ENCODE results near the gene ISY1.
"Not testable (repeated sequence)": the region's sequence is repeated elsewhere in the genome, so short reads cannot be mapped to it uniquely, and the experiment has no call there.

The ISY1 gene

DNA sequence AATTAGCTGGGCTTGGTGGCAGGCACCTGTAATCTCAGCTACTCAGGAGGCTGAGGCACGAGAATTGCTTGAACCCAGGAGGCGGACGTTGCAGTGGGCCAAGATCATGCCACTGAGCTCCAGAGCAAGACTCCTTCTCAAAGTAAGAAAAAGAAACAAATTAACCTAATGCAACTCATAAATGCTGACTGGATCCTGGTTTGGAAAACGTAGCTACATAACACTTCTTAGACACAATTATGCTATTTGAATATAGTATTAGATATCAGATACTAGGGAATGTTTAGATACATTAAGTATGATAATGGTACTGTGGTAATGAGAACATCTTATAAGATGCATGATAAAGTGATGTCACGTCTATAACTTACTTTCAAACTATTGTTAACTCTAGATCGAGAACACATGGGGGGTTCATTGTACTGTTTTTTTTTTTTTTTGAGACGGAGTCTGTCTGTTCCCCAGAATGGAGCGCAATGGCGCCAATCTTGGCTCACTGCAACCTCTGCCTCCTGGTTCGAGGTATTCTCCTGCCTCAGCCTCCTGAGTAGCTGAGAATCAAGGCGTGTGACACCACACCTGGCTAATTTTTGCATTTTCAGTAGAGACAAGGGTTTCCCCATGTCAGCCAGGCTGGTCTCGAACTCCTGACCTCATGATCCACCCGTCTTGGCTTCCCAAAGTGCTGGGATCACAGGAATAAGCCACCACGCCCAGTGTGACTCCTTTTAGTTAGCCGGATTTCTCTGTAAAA, 5.9 kb upstream of the ISY1 start:
- no peak for DNase-seq (ENCODE audit: low read depth in 2 of 2)

DNA sequence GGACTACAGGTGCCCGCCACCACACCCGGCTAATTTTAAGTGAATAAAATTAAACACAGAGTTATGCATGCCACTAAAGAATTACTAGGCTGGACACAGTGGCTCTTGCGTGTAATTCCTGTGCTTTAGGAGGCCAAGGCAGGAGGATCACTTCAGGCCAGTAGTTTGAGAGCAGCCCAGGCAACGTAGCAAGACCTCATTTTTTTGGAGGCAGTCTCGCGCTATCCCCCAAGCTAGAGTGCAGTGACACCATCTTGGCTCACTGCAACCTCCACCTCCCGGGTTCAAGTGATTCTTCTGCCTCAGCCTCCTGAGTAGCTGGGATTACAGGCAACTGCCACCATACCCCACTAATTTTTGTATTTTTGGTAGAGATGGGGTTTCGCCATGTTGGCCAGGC, 4.7 kb upstream of the ISY1 start:
- DNase-seq (ENCODE audit: low read depth in 2 of 2) = not testable (repeated sequence)

DNA sequence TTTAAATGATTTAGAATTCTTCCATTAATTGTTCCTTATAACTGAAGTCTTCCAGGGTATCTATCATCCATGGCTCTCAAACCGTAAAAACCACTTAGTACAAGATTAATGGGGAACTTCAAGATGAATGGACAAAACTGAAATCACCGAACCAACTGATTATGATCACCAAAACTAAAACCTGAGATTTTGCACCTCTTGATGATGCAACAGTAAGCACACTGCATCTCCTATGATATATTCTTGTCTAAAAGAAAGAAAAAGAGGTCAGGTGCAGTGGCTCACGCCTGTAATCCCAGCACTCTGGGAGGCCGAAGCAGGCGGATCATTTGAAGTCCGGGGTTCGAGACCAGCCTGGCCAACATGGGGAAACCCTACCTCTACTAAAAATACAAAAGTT, 3.6 kb upstream of the ISY1 start:
- no peak for DNase-seq (ENCODE audit: low read depth in 2 of 2)

DNA sequence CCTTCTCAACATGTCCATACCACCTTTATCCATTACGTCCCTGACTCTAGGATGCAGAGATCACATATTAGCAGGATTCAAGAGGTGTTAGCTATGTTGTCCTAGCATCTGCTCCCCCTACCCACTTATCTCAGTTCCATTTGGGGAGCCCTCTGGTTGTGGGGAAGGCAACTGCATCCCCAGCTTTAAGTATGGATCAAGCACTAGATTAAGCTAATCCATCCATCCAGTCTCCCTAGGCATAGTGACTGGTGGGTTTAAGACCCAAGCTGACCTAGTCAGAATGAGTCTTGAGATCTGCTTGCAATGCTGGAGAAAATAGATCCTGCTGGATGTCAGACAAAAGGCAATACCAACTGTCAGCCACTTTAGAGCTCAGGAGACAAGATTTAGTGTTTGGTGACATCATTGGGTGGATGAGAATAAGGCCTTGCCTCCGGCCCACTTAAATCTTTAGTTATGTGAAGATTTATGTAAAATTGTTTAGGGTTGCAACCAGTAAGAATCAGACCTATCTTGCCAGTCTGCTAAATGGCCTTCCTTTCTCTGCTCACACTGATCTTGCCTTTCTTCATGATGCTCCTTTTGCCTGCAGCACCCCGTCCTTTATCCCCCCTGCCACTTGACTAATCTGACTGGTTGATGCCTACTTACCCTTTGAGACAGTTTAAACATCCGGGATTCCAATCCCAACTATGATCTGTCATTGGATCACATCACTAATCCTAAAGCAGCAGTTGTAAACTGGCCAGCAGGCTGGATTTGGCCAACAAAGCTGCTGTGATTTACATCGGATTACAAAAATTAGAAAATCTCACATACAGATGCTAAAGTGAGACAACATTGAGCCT, 2.1 kb upstream of the ISY1 start:
- no peak for DNase-seq (ENCODE audit: low read depth in 2 of 2)

DNA sequence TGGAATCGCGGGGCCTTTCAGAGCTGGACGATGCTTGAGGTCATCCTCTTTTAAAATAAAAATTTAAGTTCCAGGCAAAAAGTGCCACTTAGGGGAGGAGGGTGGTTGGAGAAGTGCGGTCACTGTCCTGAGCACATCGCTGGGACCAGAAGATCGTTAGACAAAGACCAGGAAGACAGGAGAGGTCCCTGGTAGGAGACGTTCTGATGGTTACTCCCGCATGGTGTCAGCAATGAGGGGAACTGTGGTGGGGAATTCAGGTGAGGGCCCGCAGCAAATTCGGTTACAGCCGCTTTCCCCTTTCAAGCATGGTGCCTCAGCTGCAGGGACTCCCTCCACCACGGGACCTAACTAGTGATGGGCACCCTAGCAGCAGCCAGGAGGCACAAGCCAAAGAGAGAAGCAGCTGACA, 1.0 kb upstream of the ISY1 start:
- DNase-seq (ENCODE audit: low read depth in 2 of 2) = no peak

DNA sequence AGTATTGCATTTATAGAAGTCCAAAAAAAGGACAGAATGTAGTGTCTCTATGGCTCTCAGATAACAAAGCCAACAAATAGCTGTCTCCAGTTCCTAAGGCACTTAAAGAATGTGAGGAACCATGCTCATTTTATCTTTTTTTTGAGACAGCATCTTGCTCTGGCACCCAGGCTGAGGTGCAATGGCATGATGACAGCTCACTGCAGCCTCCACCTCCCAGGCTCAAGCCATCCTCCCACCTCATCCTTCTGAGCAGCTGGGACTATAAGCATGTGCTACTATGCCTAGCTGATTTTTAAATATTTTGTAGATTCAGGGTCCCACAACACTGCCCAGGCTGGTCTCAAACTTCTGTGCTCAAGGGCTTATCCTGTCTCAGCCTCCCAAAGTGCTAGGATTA, 16.1 kb downstream of the ISY1 start:
- no peak for DNase-seq (ENCODE audit: low read depth in 2 of 2)

DNA sequence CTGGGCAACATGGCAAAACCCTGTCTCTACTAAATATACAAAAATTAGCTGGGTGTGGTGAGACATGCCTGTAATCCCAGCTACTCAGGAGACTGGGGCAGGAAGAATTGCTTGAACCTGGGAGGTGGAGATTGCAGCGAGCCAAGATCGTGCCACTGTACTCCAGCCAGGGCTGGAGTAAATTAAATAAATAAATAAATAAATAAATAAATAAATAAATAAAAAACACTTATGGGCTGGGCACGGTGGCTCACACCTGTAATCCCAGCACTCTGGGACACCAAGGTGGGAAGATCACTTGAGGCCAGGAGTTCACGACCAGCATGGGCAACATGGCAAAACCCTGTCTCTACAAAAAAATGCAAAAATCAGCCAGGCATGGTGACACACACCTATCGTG, 19.9 kb downstream of the ISY1 start:
- DNase-seq (ENCODE audit: low read depth in 2 of 2) = not testable (repeated sequence)

DNA sequence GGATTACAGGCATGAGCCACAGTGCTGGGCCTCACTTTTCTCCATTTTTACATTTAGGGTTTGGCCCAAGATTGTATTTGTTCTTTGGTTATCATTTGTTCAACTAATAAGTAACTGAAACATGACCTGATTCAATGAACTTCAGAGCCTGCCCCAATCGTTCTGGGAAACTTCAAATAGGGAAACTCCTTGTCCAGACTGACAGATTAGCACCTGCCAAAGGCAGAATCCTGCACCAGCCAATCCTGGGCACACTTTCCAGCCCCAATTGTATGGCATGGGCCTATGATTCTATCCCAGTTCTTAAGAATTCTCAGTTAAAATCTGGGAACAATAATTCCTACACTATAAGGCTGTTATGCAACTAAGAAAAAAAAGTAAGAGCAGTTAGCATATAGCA, 21.0 kb downstream of the ISY1 start:
- no peak for DNase-seq (ENCODE audit: low read depth in 2 of 2)

DNA sequence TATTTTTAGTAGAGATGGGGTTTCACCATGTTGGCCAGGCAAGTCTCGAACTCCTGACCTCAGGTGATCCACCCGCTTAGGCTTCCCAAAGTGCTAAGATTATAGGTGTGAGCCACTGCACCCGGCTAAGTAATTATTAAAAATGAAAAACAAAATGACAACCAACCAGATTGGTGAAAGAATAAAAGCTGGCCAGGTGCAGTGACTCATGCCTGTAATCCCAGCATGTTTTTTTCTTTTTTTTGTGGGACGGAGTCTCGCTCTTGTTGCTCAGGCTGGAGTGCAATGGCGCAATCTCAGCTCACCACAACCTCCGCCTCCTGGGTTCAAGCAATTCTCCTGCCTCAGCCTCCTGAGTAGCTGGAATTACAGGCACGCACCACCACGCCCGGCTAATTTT, 24.6 kb downstream of the ISY1 start:
- DNase-seq (ENCODE audit: low read depth in 2 of 2) = not testable (repeated sequence)

DNA sequence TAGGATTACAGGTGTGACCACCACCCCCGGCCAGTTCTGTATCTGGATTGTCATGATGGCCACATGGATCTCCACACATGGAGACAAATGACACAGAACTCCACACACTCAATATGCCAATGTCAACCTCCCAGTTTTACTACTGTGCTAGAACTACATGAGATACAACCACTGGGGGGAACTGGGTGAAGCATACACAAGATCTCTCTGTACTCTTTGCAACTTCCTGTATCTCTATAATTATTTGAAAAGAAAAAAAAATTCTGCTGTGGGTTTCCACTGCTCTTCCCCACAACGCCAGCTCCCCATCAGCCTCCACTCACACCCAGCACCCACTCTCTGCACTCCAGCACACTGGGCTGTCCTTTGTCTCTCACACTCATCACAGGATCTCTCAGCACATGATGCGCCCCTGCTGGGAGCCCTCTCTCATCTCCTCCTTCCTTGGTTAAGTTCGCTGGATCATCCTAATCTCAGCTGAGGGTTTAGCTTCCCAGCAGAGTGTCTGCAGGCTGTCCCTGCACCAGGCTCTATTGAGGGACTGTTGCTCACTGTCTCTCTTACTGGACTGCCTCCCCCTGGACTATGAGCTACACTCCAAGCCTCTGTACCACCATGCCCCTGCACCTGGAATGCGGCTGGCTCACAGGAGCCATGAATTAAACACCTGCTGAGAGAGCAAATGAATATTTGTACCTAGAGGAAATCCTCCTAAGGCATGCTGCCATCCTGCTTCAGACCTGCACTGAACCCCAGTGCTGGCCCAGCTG, 28.6 kb downstream of the ISY1 start:
- no peak for DNase-seq (ENCODE audit: low read depth in 2 of 2)

DNA sequence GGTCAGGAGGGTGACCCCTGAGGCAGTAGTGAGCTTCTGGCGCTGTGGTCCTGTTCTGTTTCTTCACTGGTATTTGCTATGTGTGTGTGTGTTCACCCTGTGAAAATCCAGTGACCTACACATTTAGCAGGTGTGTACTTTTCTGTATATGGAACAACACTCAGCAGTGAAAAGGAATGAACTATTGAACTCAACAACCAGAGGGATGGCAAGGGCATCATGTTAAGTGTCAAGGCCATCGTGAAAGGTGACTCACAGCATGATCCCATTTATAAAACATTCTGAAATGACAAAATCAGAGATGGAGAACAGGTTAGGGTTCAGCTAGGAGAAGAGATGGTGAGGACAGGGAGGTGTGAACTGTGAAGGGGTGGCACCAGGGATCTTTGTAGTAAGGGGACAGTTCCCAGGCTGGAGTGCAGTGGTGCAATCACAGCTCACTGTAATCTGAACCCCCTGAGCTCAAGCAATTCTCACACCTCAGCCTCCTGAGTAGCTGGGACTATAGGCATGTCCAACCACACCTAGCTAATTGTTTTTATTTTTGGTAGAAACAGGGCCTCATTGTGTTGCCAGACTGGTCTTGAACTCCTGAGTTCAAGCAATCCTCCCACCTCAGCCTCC, 29.3 kb downstream of the ISY1 start:
- no peak for DNase-seq (ENCODE audit: low read depth in 2 of 2)

DNA sequence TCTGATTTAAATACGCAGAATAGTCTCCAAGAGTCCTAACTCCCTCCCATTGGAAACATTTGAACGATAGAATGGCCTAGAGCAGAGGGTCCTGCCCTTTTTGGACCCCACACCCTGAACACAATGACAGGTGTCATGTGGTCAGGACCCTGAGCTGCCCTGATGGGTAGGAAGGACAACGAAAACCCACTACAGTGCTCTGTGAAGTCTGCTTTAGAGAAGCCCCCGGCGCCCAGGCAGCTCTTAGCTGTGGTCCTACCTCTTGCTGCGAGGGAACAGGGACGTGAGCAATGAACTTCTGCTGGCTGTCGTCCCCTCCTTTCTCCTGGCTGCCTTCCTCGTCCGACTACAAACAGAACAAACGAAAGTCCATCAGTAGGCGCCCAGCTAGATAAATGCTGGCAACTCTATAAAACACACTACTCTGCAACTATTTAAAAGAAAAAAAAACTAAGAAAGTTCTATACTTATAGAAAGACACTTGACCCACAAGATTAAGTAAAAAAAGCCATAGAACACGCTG, 30.5 kb downstream of the ISY1 start:
- no peak for DNase-seq (ENCODE audit: low read depth in 2 of 2)

DNA sequence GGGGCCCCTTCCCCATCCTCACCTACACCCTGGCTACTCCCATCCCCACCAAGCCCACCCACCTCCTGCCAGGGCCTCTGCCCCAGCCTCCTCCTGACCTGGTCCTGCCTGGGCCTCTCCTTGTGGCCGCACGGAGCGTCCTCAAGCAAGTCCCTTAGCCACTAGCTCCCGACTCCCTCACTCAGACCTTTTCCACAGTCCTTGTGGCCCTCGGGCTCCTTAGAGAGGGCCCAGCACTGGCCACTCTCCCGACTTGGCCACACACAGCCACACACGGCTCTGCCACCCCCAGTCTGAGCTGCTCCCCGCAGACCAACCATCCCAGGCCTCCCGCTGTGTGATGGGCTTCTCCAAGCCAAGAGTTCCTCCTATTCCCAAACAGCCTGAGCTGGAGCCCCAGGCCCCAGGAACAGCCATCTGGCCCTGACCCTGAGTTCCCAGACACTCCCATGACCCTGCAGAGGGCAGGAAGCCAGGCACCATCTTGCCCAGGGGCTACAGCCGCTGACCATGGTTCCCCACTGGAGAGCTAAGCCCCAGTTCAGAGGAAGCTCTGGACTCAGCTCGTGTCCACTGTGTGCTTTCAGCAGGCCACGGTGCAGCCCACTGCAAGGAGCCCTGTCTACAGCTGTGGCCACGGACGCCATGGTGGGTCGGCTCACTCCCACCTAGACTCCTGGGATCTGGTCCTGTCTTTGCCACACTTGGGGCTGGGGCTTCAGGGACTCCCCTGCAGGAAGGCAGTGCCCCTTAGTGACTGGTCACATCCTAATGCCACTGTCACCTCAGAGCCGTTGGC, 32.3 kb downstream of the ISY1 start:
- no peak for DNase-seq (ENCODE audit: low read depth in 2 of 2)

DNA sequence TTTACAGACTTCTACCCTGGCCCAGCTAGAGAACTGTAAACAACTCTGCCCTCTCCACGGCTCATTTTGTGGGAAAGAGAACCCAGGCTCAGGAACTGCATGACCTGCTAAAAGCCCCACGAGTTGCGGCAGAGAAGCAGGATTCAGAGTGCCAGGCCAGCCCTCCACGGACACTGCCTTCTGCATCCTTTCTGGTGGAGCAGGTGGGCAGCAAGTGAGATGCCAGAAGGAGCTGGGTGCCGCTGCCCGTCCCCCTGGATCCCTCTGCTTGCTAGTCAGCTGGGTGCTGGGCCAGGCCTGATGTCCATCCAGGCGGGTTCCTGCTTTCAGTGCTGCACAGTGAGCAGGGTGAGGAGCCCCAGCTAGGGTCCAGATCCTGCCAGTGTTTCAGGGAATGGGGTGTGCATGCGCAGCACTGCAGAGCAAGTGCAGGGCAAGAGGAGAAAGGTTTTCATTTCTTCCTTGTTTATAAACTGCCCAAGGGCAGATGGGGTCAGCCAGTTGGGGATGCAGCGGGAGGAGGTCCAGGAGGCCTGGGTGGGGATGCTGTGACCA, 34.1 kb downstream of the ISY1 start:
- no peak for DNase-seq (ENCODE audit: low read depth in 2 of 2)

DNA sequence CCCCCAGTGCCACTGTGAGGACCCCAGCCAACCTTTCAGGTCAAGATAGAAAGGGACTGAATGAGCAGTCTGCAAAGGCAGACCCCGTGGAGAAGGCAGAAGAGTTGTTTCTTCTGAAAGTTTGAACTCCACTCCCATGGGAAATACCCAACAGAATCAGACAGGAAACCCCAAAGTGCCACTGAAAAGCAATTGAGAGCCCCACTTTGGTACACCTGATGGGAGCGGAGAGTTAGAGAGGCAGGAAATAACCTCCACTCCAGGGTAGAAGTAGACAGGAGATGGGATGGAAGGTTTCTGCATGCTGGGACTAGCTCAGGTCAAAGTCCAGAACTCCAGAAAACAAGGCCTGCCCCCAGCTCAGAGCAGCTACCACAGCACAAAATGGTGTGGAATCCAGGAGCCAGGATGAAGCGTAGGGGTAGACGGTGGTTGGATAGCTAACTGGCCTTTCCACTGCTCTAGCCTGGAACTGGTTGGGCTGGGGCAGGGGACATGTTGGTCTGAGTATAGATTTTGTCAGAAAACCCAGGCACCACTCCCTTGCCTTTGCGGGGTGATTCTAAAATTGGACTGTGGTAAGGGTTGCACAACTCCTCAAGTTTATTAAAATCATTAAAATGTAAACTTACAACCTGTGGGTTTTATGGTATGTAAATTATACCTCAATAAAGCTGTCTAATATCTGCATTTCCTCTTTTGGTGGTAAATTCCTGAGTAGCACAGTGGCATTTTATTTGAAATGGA, 37.4 kb downstream of the ISY1 start:
- peak in 1 of 2 experiments; percentile 10 for DNase-seq (ENCODE audit: low read depth in 2 of 2)

DNA sequence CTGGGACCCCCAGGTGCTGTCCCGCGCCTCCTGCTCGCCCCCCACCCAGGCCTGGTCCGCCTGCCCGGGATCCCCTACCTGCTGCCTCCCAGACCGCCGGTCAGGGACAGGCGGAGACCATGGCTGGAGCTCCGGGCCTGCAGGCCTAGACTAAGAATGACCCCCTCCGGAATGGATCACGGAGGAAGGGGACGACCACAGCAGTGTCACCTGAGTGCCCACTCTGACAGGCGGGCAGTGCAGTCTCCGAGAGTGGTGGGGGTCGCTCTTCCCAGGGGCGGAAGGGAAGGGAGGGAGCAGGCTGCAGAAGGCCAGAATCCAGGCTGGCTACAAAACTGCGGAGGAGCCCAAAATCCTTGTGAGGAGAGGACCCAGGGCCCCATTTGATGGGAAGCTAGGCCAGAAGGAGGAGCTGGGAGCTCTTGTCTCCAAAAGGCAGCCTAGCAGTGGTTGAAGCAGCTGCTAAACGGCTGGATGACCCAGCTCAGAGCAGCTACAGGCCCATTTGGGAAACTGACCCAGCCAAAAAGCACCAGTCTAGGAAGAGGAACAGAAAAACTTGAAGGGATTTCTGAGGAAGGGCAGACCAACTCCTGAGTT, 38.4 kb downstream of the ISY1 start:
- DNase-seq (ENCODE audit: low read depth in 2 of 2) = no peak

DNA sequence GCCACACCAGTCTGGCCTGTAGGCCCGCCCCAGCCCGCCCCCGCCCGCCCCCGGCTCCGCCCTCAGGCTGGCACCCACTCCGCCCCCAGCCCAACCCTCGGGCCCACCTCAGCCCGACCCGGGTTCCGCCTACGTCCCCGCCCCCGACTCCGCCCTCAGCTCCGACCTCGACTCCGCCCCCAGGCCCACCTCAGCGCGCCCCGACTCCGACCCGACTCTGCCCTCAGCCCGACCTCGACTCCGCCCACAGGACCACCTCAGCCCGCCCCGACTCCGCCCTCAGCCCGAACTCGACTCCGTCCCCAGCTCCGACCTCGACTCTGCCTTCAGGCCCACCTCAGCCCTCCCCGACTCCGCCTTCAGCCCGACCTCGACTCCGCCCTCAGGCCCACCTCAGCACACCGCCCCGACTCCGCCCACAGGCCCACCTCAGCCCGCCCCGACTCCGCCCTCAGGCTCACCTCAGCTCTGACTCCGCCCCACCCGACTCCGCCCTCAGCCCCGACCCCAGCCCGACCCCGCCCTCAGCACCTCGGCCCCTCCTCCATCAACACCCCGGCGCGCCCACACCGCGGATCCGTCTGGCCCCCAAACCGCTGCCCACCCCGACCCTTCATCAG, 39.0 kb downstream of the ISY1 start, which contains the start of gene RAB43:
RAB43 (minus strand) TSS at position 13 of the 620 bp plus-strand sequence. CDS start 315 bp downstream, outside the sequence.
- DNase-seq (ENCODE audit: low read depth in 2 of 2) = peak; percentile 30 to 43

DNA sequence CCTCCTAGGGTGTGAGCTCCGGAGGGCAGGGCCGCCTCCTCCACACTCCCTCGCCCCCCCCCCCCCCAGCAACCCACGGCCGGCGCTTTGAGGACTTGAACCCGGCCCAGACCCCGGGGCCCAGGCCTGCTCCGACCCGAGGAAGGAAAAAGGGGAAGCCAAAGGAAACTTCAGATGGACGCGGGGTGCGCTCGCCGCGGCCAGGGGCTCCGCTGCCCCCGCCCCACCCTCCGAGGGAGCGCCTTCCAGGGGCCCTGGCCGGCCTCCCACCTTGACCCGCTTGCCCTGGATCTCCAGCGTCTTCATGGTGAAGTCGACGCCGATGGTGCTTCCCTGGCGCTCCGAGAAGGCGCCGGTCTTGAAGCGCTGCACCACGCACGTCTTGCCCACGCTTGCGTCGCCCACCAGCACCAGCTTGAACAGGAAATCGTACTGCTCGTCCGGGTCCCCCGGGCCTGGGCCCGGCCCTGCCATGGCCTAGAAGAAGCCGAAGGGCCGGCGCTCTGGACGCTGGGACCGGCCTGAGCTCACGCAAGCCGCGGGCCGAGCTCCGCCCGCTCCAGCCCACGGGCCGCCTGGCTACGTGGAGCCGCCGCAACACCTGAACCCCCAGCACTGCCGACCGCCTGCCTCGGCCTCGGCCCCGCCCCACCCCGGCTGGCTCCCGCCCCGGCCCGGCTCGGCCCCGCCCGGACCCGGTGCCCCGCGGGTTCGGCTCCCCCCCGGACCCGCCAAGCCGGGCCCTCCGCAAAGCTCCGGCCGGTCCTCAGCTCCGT, 39.7 kb downstream of the ISY1 start:
- DNase-seq (ENCODE audit: low read depth in 2 of 2) = no peak
